ENCODE results near the gene FOXD4L1.
"Not testable (repeated sequence)": the region's sequence is repeated elsewhere in the genome, so short reads cannot be mapped to it uniquely, and the experiment has no call there.

FOXD4L1 gene

DNA sequence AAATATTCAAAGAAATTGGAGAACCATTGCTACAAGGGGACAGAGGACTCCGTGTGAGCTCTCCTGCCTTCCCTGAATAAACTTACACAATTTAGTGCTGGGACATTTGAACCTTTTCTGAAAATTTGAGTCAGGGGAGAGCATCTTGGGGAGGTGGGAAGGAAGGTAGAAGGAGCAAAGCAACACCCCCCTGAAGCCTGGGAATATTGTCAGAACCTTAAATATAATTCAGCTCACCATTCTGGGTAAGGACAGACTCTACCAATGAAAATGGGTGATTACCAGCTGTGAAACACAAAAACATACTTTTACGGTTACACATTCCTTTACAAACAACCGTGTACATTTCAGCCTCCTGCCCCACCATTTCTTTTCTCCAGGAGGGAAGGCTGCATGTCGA lies at the start of gene FOXD4L1:
FOXD4L1 (plus strand) TSS at position 301 of the 400 bp plus-strand sequence. CDS start 592 bp downstream, outside the sequence.
- not testable (repeated sequence) for DNase-seq

DNA sequence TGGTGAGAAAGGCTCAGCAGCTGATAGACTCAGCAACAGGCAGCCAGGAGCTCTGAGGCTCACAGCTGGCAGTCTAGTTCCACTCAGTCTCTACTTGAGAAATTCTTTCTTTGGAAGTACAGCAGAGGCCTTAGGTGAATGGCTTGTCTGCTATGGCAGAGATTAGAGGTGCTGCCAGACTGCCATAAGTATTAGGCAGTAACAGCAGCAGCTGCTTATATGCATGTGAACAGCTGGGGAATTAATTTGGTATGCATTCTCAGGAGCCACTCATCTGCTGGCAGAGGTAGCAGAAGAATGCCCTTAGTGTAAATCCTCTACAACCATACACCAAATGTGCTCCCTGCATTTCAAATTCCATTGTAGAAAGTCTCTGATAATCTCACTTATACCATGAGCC lies 32.7 kb upstream of the FOXD4L1 start:
- DNase-seq = not testable (repeated sequence)

DNA sequence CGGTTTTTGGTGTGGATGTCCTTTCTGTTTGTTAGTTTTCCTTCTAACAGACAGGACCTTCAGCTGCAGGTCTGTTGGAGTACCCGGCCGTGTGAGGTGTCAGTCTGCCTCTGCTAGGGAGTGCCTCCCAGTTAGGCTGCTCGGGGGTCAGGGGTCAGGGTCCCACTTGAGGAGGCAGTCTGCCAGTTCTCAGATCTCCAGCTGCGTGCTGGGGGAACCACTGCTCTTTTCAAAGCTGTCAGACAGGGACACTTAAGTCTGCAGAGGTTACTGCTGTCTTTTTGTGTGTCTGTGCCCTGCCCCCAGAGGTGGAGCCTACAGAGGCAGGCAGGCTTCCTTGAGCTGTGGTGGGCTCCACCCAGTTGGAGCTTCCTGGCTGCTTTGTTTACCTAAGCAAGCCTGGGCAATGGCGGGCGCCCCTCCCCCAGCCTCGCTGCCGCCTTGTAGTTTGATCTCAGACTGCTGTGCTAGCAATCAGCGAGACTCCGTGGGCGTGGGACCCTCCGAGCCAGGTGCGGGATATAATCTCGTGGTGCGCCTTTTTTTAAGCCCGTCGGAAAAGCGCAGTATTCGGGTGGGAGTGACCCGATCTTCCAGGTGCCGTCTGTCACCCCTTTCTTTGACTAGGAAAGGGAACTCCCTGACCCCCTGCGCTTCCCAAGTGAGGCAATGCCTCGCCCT lies 21.6 kb upstream of the FOXD4L1 start:
- not testable (repeated sequence) for DNase-seq

DNA sequence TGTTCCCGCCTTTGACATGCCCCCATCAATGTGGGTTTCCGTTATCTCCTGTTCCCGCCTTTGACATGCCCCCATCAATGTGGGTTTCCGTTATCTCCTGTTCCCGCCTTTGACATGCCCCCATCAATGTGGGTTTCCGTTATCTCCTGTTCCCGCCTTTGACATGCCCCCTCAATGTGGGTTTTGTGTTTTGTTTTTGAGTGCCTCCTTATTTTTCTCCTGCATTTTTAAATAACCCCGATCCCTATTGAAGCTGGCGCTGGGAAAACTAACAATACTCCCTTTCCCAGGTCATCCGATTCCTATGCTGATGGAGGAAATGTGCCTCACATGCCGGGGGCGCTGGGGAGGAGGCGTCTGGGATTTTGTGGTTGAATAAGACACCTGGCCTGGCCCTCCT lies 1.9 kb upstream of the FOXD4L1 start:
- not testable (repeated sequence) for DNase-seq

DNA sequence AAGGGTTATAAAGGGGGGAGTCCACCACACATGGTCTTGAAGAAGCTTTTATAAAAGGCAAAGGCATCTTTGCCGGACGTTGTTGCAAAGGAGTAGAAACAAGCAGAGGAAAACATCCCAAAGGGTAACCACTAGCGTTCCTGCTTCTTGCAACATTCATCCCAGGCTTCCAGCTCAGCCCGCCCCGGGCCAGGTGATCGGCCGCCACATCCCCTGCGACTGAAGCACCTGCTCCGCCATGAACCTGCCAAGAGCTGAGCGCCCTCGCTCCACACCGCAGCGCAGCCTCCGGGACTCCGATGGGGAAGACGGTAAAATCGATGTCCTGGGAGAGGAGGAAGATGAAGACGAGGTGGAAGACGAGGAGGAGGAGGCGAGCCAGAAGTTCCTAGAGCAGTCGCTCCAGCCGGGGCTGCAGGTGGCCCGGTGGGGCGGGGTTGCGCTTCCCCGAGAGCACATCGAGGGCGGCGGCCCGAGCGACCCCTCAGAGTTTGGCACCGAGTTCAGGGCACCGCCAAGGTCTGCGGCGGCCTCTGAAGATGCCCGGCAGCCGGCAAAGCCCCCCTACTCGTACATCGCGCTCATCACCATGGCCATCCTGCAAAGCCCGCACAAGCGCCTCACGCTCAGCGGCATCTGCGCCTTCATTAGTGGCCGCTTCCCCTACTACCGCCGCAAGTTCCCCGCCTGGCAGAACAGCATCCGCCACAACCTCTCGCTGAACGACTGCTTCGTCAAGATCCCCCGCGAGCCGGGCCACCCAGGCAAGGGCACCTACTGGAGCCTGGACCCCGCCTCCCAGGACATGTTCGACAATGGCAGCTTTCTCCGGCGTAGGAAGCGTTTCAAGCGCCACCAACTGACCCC lies 787 bp downstream of the FOXD4L1 start:
- not testable (repeated sequence) for DNase-seq

DNA sequence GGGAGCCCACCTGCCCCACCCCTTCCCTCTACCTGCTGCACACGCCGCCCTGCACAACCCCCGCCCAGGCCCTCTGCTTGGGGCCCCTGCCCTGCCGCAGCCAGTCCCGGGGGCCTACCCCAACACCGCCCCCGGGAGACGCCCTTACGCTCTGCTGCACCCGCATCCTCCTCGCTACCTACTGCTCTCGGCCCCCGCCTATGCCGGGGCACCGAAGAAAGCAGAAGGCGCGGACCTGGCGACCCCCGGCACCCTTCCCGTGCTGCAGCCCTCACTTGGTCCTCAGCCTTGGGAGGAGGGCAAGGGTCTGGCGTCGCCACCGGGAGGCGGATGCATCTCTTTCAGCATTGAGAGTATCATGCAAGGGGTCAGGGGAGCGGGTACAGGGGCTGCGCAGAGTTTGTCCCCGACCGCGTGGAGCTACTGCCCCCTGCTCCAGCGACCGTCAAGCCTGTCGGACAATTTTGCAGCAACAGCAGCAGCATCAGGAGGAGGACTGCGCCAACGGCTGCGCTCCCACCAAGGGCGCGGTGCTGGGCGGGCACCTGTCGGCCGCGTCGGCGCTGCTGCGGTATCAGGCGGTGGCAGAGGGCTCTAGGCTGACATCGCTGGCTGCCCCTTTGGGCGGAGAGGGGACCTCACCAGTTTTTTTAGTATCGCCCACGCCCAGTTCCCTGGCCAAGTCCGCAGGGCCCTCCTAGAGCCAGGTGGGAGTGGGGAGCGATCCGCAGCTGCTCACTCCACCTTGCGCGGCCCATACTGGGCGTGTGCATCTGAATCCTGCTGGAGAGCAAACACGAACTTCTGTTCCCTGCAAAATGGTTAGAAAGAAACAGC lies 1.6 kb downstream of the FOXD4L1 start:
- not testable (repeated sequence) for DNase-seq

DNA sequence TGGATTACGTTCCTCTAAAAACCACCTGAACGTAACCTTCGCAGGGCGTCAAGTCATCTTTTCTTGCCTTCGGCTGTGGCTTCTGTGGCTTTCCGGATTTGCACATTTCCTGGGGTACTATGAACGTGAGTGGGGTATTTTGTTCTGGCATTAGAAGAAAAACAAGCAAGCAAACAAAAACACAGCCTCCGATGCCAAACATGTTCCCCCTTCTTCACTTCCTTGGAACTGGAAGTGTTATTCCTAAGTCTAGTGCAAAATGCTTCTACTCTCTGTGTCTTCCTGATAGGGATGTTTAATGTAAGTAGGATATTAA lies 2.2 kb downstream of the FOXD4L1 start:
- not testable (repeated sequence) for DNase-seq

GRCh38 chr2:113502216-113503093 lies 4.0 kb downstream of the FOXD4L1 start:
- not testable (repeated sequence) for DNase-seq

DNA sequence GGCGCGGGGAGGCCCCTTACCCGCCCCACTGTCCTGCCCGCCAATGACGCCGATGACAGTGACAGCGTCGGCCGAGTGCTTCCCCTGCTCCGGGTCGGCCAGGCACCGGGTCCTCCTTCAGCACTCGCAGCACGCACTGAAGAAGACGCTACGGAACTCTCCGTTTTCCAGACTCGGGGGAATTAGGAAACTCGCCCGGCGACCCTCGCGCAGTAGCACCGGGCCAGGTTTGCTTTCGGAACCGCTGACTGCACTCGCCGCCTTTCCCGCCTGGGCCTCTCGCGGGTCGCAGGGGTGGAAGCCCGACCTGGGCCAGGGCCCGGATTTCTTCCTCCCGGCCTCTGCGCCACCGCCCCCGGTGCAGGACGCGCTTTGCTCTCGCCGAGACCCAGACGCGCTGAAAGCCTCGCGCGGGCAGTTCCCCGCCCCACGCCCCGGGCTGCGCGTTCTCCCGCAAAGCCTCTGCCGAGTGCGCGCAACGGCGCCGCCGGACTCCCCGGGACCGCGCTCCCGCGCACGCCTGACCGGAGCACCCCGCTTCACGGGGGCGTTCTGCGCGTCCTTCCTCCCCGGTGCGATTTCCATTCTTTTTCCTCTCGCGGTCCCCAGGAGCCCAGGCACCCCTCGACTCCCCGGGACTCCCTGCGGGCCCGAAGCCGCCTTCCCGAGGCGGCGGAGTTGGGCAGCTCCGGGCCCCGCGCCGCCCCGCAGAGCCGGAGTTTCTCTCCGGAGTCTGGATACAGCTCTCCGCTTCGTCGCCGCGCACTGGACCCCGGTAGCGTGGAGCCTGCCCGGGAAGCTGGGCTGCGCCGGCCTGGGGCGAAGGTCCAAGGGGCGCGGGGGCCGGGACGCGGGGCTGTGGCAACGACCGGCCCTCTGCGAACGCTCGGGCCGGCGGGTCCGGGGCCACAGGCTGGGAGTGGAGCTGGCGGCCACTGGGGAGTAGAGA lies 4.9 kb downstream of the FOXD4L1 start:
- not testable (repeated sequence) for DNase-seq

DNA sequence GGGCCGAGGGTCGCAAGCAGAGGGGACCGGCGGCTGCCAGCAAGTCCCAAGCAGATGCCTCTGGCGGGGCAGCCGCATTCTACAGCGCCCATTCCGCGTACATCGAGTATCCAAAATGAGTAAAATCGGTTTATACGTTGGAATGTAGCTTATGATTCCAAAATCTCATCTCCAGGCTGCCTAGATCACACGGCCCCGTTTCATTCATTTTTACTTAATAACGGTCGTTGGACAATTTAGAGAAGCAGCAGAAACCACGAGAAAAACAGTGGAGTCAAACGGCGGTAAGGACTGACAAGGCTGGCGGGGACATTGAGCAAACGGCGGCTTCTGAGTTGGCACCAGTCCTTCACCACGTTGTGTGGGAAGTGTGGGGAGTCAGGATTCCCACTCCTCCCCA lies 5.6 kb downstream of the FOXD4L1 start:
- DNase-seq = not testable (repeated sequence)

- DNase-seq = not testable (repeated sequence)
Measured at GRCh38 chr2:113507394-113508140, 9.1 kb downstream of the FOXD4L1 start.

- DNase-seq = not testable (repeated sequence)
Measured at GRCh38 chr2:113508187-113508586, 9.7 kb downstream of the FOXD4L1 start.

DNA sequence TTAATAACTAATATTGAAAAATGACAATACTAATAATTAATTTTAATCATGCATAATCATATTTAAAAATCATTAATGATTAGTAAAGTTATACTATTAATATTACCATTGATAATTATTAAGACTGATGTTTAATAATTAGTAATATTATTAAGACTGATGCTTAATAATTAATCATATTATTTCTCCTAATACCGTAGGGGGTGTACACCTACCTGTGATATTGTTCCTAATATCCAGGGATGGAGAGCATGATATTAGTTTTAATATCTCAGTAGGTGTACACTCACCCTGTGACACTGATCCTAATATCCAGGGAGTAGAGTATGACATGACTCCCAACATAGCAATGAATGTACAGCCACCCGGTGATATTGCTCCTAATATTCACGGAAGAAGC lies 12.4 kb downstream of the FOXD4L1 start:
- not testable (repeated sequence) for DNase-seq

DNA sequence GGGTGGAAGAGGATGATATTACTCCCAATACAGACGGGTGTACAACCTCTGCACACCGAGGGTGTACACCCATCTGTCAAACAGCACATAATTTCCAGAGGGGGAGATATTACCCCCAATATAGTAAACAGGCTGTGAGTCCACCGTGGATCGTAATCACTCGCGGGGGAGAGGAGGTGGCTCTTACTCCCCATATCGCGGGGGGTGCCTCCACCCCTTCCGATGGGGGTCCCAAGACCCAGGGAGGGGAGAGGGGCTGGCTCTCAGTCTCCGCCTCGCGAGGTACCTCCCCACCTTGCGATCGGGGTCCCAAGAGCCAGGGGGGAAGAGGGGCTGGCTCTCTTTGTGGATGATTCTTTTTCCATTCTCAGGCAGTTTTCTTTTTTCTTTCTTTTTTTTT lies 13.4 kb downstream of the FOXD4L1 start:
- DNase-seq = not testable (repeated sequence)

DNA sequence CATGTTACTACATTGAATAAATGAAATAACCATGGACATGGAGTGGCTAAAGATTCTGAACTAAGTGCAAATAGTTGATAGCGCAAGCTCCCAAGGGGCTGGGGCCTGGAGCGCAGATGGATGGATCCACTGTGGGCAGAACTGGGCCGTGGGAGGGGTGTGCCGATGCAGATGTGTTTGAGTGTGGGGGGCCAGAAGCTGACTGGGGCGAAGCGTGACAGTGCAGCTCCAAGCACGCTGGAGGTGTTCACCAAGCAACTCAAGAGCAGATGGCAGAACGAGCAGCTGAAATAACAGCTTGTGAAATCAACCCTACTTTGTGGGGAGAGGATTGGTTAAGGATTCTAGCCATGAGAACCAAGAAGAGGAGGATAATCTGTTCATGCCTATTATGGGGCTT lies 17.0 kb downstream of the FOXD4L1 start:
- not testable (repeated sequence) for DNase-seq

DNA sequence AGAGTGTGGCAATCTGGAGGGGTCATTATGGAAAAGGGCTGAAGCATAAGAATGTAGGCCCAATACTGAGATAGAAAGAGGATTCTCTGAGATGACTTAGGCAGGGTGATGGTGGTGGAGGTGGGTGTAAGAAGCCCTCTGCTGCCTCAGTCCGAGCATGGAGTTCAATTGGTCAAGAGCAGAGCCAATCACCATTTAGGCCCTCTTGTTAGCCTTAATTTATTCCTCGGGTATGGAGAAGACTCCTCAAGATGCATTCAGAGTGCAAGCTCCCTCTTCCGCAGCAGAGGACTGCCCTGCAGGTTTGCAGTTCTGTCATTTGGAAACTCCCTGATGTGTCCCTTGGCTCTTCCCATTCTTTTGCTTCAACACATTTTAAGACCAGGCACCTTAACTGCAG lies 17.5 kb downstream of the FOXD4L1 start:
- not testable (repeated sequence) for DNase-seq

DNA sequence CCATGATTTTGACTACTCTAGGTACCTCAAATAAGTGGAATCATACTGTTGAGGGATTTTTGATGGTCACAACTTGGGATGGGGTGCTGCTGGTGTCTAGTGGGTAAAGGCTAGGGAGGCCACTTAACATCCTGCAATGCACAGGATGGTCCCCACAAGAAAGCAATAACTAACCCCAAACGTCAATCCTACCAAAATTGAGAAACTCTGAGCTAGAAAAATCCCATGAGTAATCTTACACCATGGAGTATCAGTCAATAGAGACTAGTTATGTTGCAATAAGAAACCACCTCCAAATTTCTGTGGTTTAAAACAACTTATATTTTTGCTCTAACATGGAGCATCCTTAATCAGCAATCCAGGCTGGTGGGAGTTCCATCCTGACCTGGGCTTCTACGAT lies 18.6 kb downstream of the FOXD4L1 start:
- not testable (repeated sequence) for DNase-seq

DNA sequence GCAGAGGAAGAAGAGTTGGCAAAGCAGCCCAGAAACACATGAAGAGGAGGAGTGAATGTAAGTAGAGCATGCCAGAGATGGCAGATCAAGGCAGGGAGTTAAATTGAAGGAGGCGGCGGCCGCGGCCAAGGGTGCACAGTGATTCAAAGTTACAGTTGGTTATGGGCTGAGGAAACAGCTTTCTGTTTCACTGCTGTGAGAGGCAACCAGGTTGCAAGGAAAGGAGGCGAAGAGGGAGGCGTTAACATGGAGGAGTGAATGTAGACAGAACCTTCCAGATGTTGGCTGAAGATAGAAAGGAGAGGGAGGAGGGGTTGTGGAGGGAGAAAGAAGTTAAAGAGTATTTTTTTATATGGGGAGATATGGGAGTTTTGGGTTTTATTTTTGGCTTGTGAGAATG lies 22.4 kb downstream of the FOXD4L1 start:
- not testable (repeated sequence) for DNase-seq

DNA sequence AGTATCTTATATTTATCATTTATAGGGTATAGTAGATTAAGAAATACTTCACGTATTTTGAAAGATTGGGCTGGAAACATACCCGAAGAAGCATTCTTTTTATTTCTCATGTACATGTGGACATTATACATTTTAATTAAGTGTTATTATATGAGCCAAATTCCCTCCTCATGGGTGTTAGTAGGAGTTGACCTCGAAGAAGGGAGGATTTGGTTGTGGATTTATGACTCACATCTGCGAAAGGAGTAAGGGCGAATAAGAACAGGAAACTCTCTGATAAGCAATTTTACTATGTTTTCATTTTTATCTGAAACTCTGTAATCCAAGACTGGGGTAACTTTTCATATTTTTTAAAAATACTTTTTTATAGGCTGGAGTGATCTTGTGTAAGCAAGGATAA lies 23.0 kb downstream of the FOXD4L1 start:
- not testable (repeated sequence) for DNase-seq

DNA sequence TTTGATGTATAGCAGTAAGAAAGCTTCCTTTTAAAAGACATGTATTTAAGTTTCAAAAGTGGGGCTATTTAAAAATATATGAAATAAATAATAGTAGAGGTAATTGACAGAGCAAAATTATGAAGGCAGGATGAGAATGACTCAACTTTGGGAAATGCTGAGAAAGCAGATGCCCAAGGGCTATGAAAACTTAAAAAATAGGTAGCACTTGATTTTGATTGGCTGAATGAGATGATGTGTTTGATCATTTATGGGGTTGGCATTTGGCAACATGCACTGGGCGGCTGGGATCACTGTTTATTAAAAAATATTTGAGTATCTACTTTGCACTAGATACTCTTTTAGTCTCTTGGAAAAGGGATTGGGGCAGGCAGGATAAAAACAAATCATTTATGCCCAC lies 26.5 kb downstream of the FOXD4L1 start:
- DNase-seq = not testable (repeated sequence)

Data from NCI-H1694 (cell line).